WTC11 (cell line): ENCODE data around the gene WDR26. TPM values are rescaled to one million over a fixed set of nuclear protein-coding genes. Genes with fewer than 3 reads are reported as not detected.

Source experiments
- ATF2 ChIP-seq: sonication (generic); formaldehyde crosslinking; IDR thresholded peaks from 2 replicates; pipeline ENCODE4 v1.8.1; 2022; ENCODE audit warnings: low read depth, missing genetic modification reagents, borderline replicate concordance
- ATF6 ChIP-seq: sonication (generic); formaldehyde crosslinking; IDR thresholded peaks from 2 replicates; pipeline ENCODE4 v1.8.1; 2023; ENCODE audit warnings: mild to moderate bottlenecking, missing genetic modification reagents
- CREB1 ChIP-seq: sonication (generic); formaldehyde crosslinking; IDR thresholded peaks from 2 replicates; pipeline ENCODE4 v1.8.0; 2023; ENCODE audit warnings: mild to moderate bottlenecking, missing genetic modification reagents
- CREM ChIP-seq: sonication (generic); formaldehyde crosslinking; IDR thresholded peaks from 2 replicates; pipeline ENCODE4 v1.8.1; 2022; ENCODE audit warnings: mild to moderate bottlenecking, missing genetic modification reagents, moderate library complexity
- FOXP4 ChIP-seq: sonication (generic); formaldehyde crosslinking; IDR thresholded peaks from 2 replicates; pipeline ENCODE4 v1.8.0; 2022; ENCODE audit warnings: mild to moderate bottlenecking, missing genetic modification reagents
- MXD4 ChIP-seq: fragments of 250-450 bp; sonication (Bioruptor Pico); IDR thresholded peaks from 2 replicates; pipeline ENCODE4 v1.8.0; 2021; ENCODE audit warnings: mild to moderate bottlenecking, moderate library complexity, borderline replicate concordance
- RELA ChIP-seq: sonication (generic); formaldehyde crosslinking; IDR thresholded peaks from 2 replicates; pipeline ENCODE4 v1.8.1; 2022; ENCODE audit warnings: missing genetic modification reagents, mild to moderate bottlenecking, borderline replicate concordance
- TP53 ChIP-seq: sonication (generic); formaldehyde crosslinking; IDR thresholded peaks from 2 replicates; pipeline ENCODE4 v1.8.1; 2023; ENCODE audit warnings: mild to moderate bottlenecking, missing genetic modification reagents
- ZMAT4 ChIP-seq: fragments of 250-450 bp; sonication (Bioruptor Pico); IDR thresholded peaks from 2 replicates; pipeline ENCODE4 v1.9.0; 2021; ENCODE audit warnings: mild to moderate bottlenecking
- ZNF425 ChIP-seq: fragments of 250-450 bp; sonication (Bioruptor Pico); conservative IDR thresholded peaks from 2 replicates; pipeline ENCODE4 v1.9.0; 2021; ENCODE audit warnings: mild to moderate bottlenecking
- ZNF671 ChIP-seq: fragments of 250-450 bp; sonication (Bioruptor Pico); IDR thresholded peaks from 2 replicates; pipeline ENCODE4 v1.8.0; 2021; ENCODE audit warnings: mild to moderate bottlenecking
- microRNA-seq: library from miRNA; unstranded; fragments of <30 nt; microRNA quantifications from one replicate; pipeline ENCODE4 v1.2.0, GENCODE V29; 2022; ENCODE audit warnings: borderline number of aligned reads
- total RNA-seq: library from RNA; stranded (reverse); gene quantifications from 3 replicates; pipeline ENCODE4 v1.2.3, GENCODE V29; 2021

The WDR26 gene
- total RNA-seq, 1 experiment from 2014 or later, result 66.1 TPM

GRCh38 chr1:224338150-224338838 lies 96.3 kb downstream of the WDR26 start (continued):
- TF ChIP-seq TP53 (no peak), ZMAT4 (CRISPR knock-in tag) (no peak), FOXP4 (CRISPR knock-in tag) (no peak), ZNF425 (CRISPR knock-in tag) (no peak), CREM (CRISPR knock-in tag) (no peak), CREB1 (no peak), ATF2 (no peak), MXD4 (no peak), ZNF671 (CRISPR knock-in tag) (no peak), RELA (CRISPR knock-in tag) (no peak), ATF6 (CRISPR knock-in tag) (no peak)

Small RNA genes lying within 50 kb of the gene (microRNA-seq; reads per million reads assigned to microRNA genes)
- not detected for gene MIR4742

Other genes starting within 250 kb of the WDR26 start
- 32.8 to 34.7 TPM (median 33.4 TPM) in 3 replicates for gene NVL, start 104.6 kb downstream of the WDR26 start, total RNA-seq
- gene CNIH4, start 77.9 kb downstream of the WDR26 start, total RNA-seq, result 64.3 to 77.8 TPM (median 66.0 TPM) in 3 replicates
- gene CNIH3, start 181.5 kb upstream of the WDR26 start, total RNA-seq, result 5.0 to 8.1 TPM (median 5.8 TPM) in 3 replicates